SK-N-SH (cell line): ENCODE data around the gene OR1K1. TPM values are rescaled to one million over a fixed set of nuclear protein-coding genes. Genes with fewer than 3 reads are reported as not detected.
A peak's percentile ranks its signal among the peaks of the same experiment; 100 is the strongest.

ENCODE experiments used
- CTCF ChIA-PET: fragments of 300-600, 350-600 bp; formaldehyde crosslinking; extraction: SDS; loops from one replicate; lab custom pipeline; 2021; lab: Yijun Ruan, JAX
- POLR2A ChIA-PET: fragments of 350-600 bp; sonication (Branson Sonifier 250); formaldehyde crosslinking; extraction: SDS; loops from one replicate; lab custom pipeline; 2020; ENCODE audit warnings: antibody characterized with exemption, inconsistent platforms; lab: Yijun Ruan, JAX
- DNase-seq: peaks from one replicate; pipeline ENCODE4 v3.0.0; 2012
- H2AFZ ChIP-seq: fragments of 200-600 bp; sonication (generic); 2 replicates; pipeline ENCODE4 v1.8.1; 2016; ENCODE audit warnings: antibody characterized with exemption, mild to moderate bottlenecking, low read depth
- H3F3A ChIP-seq: fragments of 200-600 bp; sonication (generic); replicated peaks from 2 replicates; pipeline ENCODE3; 2016; ENCODE audit warnings: antibody characterized with exemption, mild to moderate bottlenecking; ENCODE audit not compliant: insufficient read depth
- H3K27ac ChIP-seq, 2 experiments: fragments of 200-500 bp in 1 of 2; fragments of 200-600 bp in 1 of 2; sonication (Bioruptor generic) in 1 of 2; sonication (generic), shearing (Covaris generic) in 1 of 2; 2 replicates each; pipeline versions ENCODE4 v1.5.1 to v1.6.1; 2014 to 2016; ENCODE audit warnings: low read depth in 2 of 2, inconsistent platforms in 1 of 2, low read length in 1 of 2, mild to moderate bottlenecking in 1 of 2, mixed read lengths in 1 of 2
- H3K27me3 ChIP-seq: fragments of 200-600 bp; sonication (generic), shearing (Covaris generic); 2 replicates; pipeline ENCODE4 v1.6.1; 2016; ENCODE audit warnings: mixed run types; ENCODE audit not compliant: insufficient read depth
- H3K36me3 ChIP-seq, 2 experiments: fragments of 200-500 bp in 1 of 2; fragments of 200-600 bp in 1 of 2; sonication (Bioruptor generic) in 1 of 2; sonication (generic) in 1 of 2; replicated peaks in 1 of 2; 2 replicates each; pipeline versions ENCODE3 to v1.5.1; 2014 to 2016; ENCODE audit warnings: low read length in 1 of 2, mild to moderate bottlenecking in 1 of 2; ENCODE audit not compliant: insufficient read depth in 2 of 2, control insufficient read depth in 1 of 2
- H3K4me1 ChIP-seq, 2 experiments: fragments of 200-500 bp in 1 of 2; fragments of 200-600 bp in 1 of 2; sonication (Bioruptor generic) in 1 of 2; sonication (generic), shearing (Covaris generic) in 1 of 2; 2 replicates each; pipeline versions ENCODE4 v1.5.1 to v1.6.1; 2014 to 2016; ENCODE audit warnings: low read depth in 1 of 2, low read length in 1 of 2, mixed run types in 1 of 2; ENCODE audit not compliant: insufficient read depth in 2 of 2, control insufficient read depth in 1 of 2
- H3K4me2 ChIP-seq: fragments of 200-600 bp; sonication (generic), shearing (Covaris generic); 2 replicates; pipeline ENCODE4 v1.6.1; 2017; ENCODE audit warnings: mixed run types
- H3K4me3 ChIP-seq, 2 experiments: fragments of 200-500 bp in 1 of 2; fragments of 200-600 bp in 1 of 2; sonication (Bioruptor generic) in 1 of 2; sonication (generic), shearing (Covaris generic) in 1 of 2; 2 replicates each; pipeline versions ENCODE4 v1.5.1 to v1.8.1; 2014 to 2016; ENCODE audit warnings: low read depth in 2 of 2, inconsistent platforms in 1 of 2, low read length in 1 of 2, mild to moderate bottlenecking in 1 of 2, mixed read lengths in 1 of 2, moderate library complexity in 1 of 2
- H3K79me2 ChIP-seq: fragments of 200-600 bp; sonication (generic); 2 replicates; pipeline ENCODE4 v1.8.1; 2017; ENCODE audit warnings: mild to moderate bottlenecking; ENCODE audit not compliant: insufficient read depth
- H3K9ac ChIP-seq: fragments of 200-600 bp; sonication (generic); 2 replicates; pipeline ENCODE4 v1.6.1; 2017; ENCODE audit warnings: mixed run types
- H3K9me2 ChIP-seq: fragments of 200-600 bp; sonication (generic); 2 replicates; pipeline ENCODE4 v1.6.1; 2017; ENCODE audit warnings: mixed run types
- H3K9me3 ChIP-seq: fragments of 200-600 bp; sonication (generic); 2 replicates; pipeline ENCODE4 v1.6.1; 2017; ENCODE audit warnings: mixed run types, mild to moderate bottlenecking, moderate library complexity
- H4K20me1 ChIP-seq: fragments of 200-600 bp; sonication (generic); 2 replicates; pipeline ENCODE4 v1.6.1; 2017; ENCODE audit warnings: mild to moderate bottlenecking, mixed run types; ENCODE audit not compliant: insufficient read depth
- ELF1 ChIP-seq: IDR thresholded peaks from 2 replicates; pipeline ENCODE4 v1.4.0; 2012
- EZH2phosphoT487 ChIP-seq: fragments of 200-600 bp; sonication (generic); IDR thresholded peaks from 2 replicates; pipeline ENCODE4 v1.6.1; 2017; ENCODE audit warnings: low read depth, mixed run types, mild to moderate bottlenecking, antibody characterized with exemption, moderate library complexity, borderline replicate concordance
- FOSL2 ChIP-seq: IDR thresholded peaks from 2 replicates; pipeline ENCODE4 v1.4.0; 2012; ENCODE audit warnings: low read depth, mild to moderate bottlenecking, moderate library complexity, borderline replicate concordance
- FOXJ3 ChIP-seq: sonication (generic); formaldehyde crosslinking; IDR thresholded peaks from 2 replicates; pipeline ENCODE4 v1.5.1; 2020; ENCODE audit warnings: mild to moderate bottlenecking, missing genetic modification reagents
- FOXM1 ChIP-seq: IDR thresholded peaks from 2 replicates; pipeline ENCODE4 v1.4.0; 2012; ENCODE audit warnings: low read depth, mild to moderate bottlenecking
- MEF2A ChIP-seq: IDR thresholded peaks from 2 replicates; pipeline ENCODE4 v1.4.0; 2012; ENCODE audit warnings: low read depth, borderline replicate concordance
- NRF1 ChIP-seq: IDR thresholded peaks from 2 replicates; pipeline ENCODE4 v1.6.1; 2012; ENCODE audit warnings: low read depth, mild to moderate bottlenecking, low read length
- POLR2AphosphoS5 ChIP-seq: IDR thresholded peaks from 2 replicates; pipeline ENCODE4 v1.6.1; 2012; ENCODE audit warnings: low read depth, low read length
- RAD21 ChIP-seq: IDR thresholded peaks from 2 replicates; pipeline ENCODE4 v1.6.1; 2012; ENCODE audit warnings: mild to moderate bottlenecking, low read length
- RXRA ChIP-seq: IDR thresholded peaks from 2 replicates; pipeline ENCODE4 v1.4.0; 2012; ENCODE audit warnings: low read depth, mild to moderate bottlenecking, borderline replicate concordance
- TCF12 ChIP-seq: IDR thresholded peaks from 2 replicates; pipeline ENCODE4 v1.4.0; 2012
- WGBS: methylation state at CpG from one replicate; pipeline ENCODE4 v1.1.6; 2017; ENCODE audit warnings: low lambda C conversion rate; 5-methylcytosine and 5-hydroxymethylcytosine counted together
- polyA plus RNA-seq, 3 experiments: library from polyadenylated mRNA; depleted of rRNA; stranded (reverse); fragments of >200 nt; gene quantifications; 2 replicates each; pipeline ENCODE4 v1.2.3, GENCODE V29; 2012

Gene OR1K1
- polyA plus RNA-seq, 1 of the 3 experiments (the other 2 are of a cell fraction): not detected

DNA sequence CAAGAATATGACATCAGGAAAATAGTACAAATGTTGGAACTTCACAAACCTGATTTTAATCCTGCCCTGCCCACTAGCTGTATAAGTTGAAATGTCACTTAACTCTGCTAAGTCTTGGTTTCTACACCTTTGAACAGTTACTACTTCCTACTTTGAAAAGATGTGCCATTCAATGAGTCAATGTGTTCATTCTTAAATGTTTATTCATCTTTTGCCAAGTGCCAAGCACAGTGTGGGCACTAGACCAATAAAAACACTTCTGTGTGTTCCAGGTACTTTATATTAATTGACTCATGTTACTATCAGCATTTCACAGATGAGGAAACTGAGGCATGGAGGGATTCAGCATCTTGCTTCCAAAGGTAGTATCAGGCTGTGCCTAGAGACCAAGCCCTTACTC, 15.6 kb downstream of the OR1K1 start:
- Histone ChIP-seq H3K36me3 (peaks cover 33 to 34% of the 10 kb centered on the region in 2 experiments), H3K9me2 (no peaks in the 10 kb centered on the region), H3K9me3 (no peaks in the 10 kb centered on the region), H3K27me3 (no peaks in the 10 kb centered on the region), H3K9ac (no peak overlapping the region), H3K4me2 (no peak overlapping the region), H3K79me2 (peaks cover 15% of the 10 kb centered on the region), H3K4me3 (no peak overlapping the region), H4K20me1 (peaks cover 21% of the 10 kb centered on the region), H3F3A (peaks cover 22% of the 10 kb centered on the region), H3K4me1 (peaks cover 0 to 16% of the 10 kb centered on the region in 2 experiments; a peak in 2 of 4 replicates), H2AFZ (no peak overlapping the region), H3K27ac (no peak overlapping the region)
- CTCF ChIA-PET: interaction anchor here (0.7 to 1.4 kb wide), 2 partner anchors 351 to 717 kb away, joined by 3 read pairs; no protein-coding TSS in a partner anchor
- POLR2A ChIA-PET: no interaction called here
- TF ChIP-seq FOXJ3 (no peak), FOSL2 (no peak), POLR2AphosphoS5 (no peak), MEF2A (no peak), NRF1 (no peak)
- no peak for DNase-seq

DNA sequence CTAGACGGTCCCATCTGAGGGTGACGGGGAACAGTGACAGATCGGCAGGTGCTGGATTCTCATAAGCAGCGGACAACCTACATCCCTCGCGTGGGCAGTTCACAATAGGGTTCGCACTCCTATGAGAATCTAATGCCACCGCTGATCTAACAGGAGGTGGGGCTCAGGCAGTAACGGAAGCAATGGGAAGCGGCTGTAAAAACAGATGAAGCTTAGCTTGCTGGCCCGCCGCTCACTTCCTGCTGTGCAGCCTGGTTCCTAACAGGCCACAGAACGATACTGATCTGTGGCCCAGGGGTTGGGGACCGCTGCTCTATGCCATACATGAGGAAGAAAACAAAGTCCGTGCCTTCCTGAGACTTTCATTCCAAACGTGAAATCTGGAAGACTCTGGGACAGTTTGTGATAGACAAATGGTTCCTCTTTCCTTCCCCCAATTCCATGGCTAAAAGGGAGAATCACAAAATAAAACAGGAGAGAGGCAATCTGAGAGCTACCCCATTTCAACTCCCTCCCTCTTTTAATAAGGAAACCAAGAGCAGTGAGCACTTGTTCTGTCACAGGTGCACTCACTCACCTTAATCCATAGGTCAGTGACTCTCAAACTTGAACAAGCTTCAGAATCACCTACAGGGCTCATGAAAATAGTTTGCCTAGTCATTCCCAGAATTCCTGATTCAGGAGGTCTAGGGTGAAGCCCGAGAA, 16.4 kb downstream of the OR1K1 start:
- Histone ChIP-seq H3K9me2 (no peaks in the 10 kb centered on the region), H3K9ac (no peak overlapping the region), H3K79me2 (peaks cover 22% of the 10 kb centered on the region), H3K36me3 (peaks cover 36 to 39% of the 10 kb centered on the region in 2 experiments), H3K9me3 (no peaks in the 10 kb centered on the region), H3K4me3 (no peak overlapping the region), H3K27ac (no peak overlapping the region), H2AFZ (no peak overlapping the region), H4K20me1 (peaks cover 21% of the 10 kb centered on the region), H3K4me1 (peaks cover 0 to 16% of the 10 kb centered on the region in 2 experiments; a peak in 2 of 4 replicates), H3K4me2 (no peak overlapping the region), H3F3A (peaks cover 29% of the 10 kb centered on the region), H3K27me3 (no peaks in the 10 kb centered on the region)
- 95% methylated on average over 17 of the region's 17 CpGs for WGBS
- CTCF ChIA-PET: interaction anchor here (0.7 to 0.9 kb wide), 2 partner anchors 352 to 718 kb away, joined by 3 read pairs; no protein-coding TSS in a partner anchor
- no peak for DNase-seq
- no peak for TF ChIP-seq EZH2phosphoT487
- TF ChIP-seq ELF1: no peak
- TF ChIP-seq RXRA: no peak
- no peak for TF ChIP-seq NRF1
- no peak for TF ChIP-seq MEF2A
- no peak for TF ChIP-seq TCF12
- no peak for TF ChIP-seq POLR2AphosphoS5
- POLR2A ChIA-PET: no interaction called here

DNA sequence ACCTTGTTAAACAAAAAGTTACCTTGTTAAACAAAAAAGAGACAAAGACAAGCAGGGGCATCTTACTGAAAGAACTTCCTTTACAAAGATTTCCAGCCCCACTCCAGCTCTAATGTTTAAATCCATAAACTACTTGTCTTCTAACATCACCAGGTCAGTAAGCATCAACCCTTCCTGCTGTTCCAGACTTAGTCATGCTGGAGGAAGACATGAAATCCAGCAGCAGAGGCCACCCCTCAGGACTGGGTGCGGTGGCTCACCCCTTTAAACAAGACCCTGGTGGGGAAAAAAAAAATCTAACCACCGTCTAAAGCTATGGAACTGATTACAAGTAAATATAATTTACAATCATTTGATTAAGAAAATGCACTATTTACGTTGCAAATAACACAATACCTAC, 19.4 kb downstream of the OR1K1 start:
- peaks cover 43 to 54% of the 10 kb centered on the region in 2 experiments for H3K36me3 ChIP-seq
- H3K79me2 ChIP-seq: peaks cover 44% of the 10 kb centered on the region
- no peak overlapping the region for H3K4me3 ChIP-seq
- peaks cover 3 to 22% of the 10 kb centered on the region in 2 experiments; a peak in 3 of 4 replicates for H3K4me1 ChIP-seq
- H3K9ac ChIP-seq: no peak overlapping the region
- peaks cover 29% of the 10 kb centered on the region for H3F3A ChIP-seq
- no peaks in the 10 kb centered on the region for H3K9me3 ChIP-seq
- H3K27me3 ChIP-seq: no peaks in the 10 kb centered on the region
- H3K9me2 ChIP-seq: no peaks in the 10 kb centered on the region
- H3K4me2 ChIP-seq: peak overlapping the region; percentile 3; the same call in 1 of the 2 replicates
- H3K27ac ChIP-seq: peak overlapping the region in 1 of 2 experiments; percentile 67; a peak in 2 of 4 replicates
- no peak overlapping the region for H2AFZ ChIP-seq
- no peak for TF ChIP-seq FOXM1
- no peak for TF ChIP-seq RAD21
- 56% methylated on average over 3 of the region's 3 CpGs for WGBS
- POLR2A ChIA-PET: no interaction called here
- H4K20me1 ChIP-seq: peaks cover 21% of the 10 kb centered on the region
- DNase-seq: no peak
- CTCF ChIA-PET: interaction anchor here (1.3 to 4.2 kb wide), 3 partner anchors 9 to 321 kb away, joined by 6 to 25 read pairs (median 8); no protein-coding TSS in a partner anchor
